SU-DHL-6 (cell line): Measurements from ENCODE around the gene BAZ2A.

ENCODE experiments used
- H2AFZ ChIP-seq: fragments of 200-600 bp; sonication (generic); 2 replicates; pipeline ENCODE4 v1.6.1; 2014; ENCODE audit warnings: low read depth, mild to moderate bottlenecking, moderate library complexity, mixed read lengths, antibody characterized with exemption, low read length; ENCODE audit not compliant: severe bottlenecking
- H3F3A ChIP-seq: fragments of 200-600 bp; shearing (Covaris generic); 2 replicates; pipeline ENCODE4 v1.6.0; 2016; ENCODE audit warnings: antibody characterized with exemption, mild to moderate bottlenecking; ENCODE audit not compliant: insufficient read depth
- H3K27ac ChIP-seq: fragments of 200-600 bp; sonication (generic); 2 replicates; pipeline ENCODE4 v1.5.1; 2016; ENCODE audit warnings: low read depth, mild to moderate bottlenecking, low read length, moderate library complexity, mixed read lengths
- H3K27me3 ChIP-seq: fragments of 200-600 bp; sonication (generic), shearing (Covaris generic); 2 replicates; pipeline ENCODE4 v1.6.0; 2014; ENCODE audit warnings: mild to moderate bottlenecking, low read length
- H3K36me3 ChIP-seq: fragments of 200-600 bp; sonication (generic); 2 replicates; pipeline ENCODE4 v1.6.1; 2014; ENCODE audit warnings: mild to moderate bottlenecking, low read length, mixed read lengths
- H3K4me2 ChIP-seq: fragments of 300-600, 200-600 bp; shearing (Covaris generic), sonication (generic); 2 replicates; pipeline ENCODE4 v1.6.0; 2014; ENCODE audit warnings: low read length, low read depth, mild to moderate bottlenecking; ENCODE audit not compliant: poor library complexity, severe bottlenecking
- H3K4me3 ChIP-seq: fragments of 200-600 bp; sonication (generic); 2 replicates; pipeline ENCODE4 v1.5.1; 2014; ENCODE audit warnings: antibody characterized with exemption, low read length, mild to moderate bottlenecking, mixed read lengths; ENCODE audit not compliant: insufficient read depth, poor library complexity, severe bottlenecking
- H3K79me2 ChIP-seq: fragments of 200-600 bp; sonication (generic); 2 replicates; pipeline ENCODE4 v1.6.1; 2014; ENCODE audit warnings: mild to moderate bottlenecking, low read length, moderate library complexity; ENCODE audit not compliant: insufficient read depth
- H3K9ac ChIP-seq: fragments of 200-600 bp; sonication (generic); 2 replicates; pipeline ENCODE4 v1.7.0; 2014; ENCODE audit warnings: mild to moderate bottlenecking, low read length
- H3K9me2 ChIP-seq: fragments of 200-600 bp; sonication (generic); replicated peaks from 2 replicates; pipeline ENCODE4 v1.6.1; 2014; ENCODE audit warnings: low read length; ENCODE audit not compliant: insufficient read depth
- H3K9me3 ChIP-seq: fragments of 200-600 bp; sonication (generic); 2 replicates; pipeline ENCODE4 v1.6.1; 2014; ENCODE audit warnings: low read length, mixed read lengths; ENCODE audit not compliant: insufficient read depth
- H4K20me1 ChIP-seq: fragments of 200-600 bp; sonication (generic); 2 replicates; pipeline ENCODE4 v1.6.1; 2014; ENCODE audit warnings: low read depth, mild to moderate bottlenecking, antibody characterized with exemption, low read length, moderate library complexity, mixed read lengths
- EZH2phosphoT487 ChIP-seq: fragments of 200-600 bp; sonication (generic), shearing (Covaris generic); conservative IDR thresholded peaks from 2 replicates; pipeline ENCODE4 v1.6.1; 2018; ENCODE audit warnings: mild to moderate bottlenecking, antibody characterized with exemption, low read length, moderate library complexity, mixed read lengths
- TF ChIP-seq, protein P1 (sequence below): fragments of 200-600 bp; sonication (generic); IDR thresholded peaks from one replicate; pipeline ENCODE4 v1.5.1; 2017; ENCODE audit warnings: antibody characterized with exemption, mild to moderate bottlenecking, low read length, moderate library complexity; ENCODE audit not compliant: insufficient read depth, poor library complexity, severe bottlenecking

The BAZ2A gene

DNA sequence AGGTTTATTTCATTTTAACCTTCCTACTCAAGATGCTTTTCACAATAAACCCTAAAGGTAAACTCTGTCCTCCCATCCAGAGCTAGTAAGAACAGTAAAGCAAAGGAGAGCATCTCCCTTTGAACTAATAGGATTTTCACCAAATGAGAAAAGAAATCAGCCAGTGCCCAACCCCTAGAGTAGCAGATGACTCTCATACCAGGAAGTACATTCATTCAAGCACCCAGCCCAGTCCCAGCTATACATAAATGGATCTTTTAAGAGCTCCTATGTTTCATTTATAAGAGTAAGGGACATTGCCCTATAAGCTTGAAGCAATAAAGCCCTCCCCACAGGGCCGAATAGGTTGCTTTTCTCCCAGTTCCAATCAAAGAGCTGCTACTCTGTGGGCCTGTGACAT lies 7.6 kb downstream of the BAZ2A start:
- Histone ChIP-seq H3F3A (no peaks in the 10 kb centered on the region), H3K9me2 (no peaks in the 10 kb centered on the region), H4K20me1 (no peaks in the 10 kb centered on the region), H3K36me3 (no peaks in the 10 kb centered on the region; the same call in 1 of the 2 replicates), H3K9me3 (no peaks in the 10 kb centered on the region), H3K79me2 (peaks cover 84% of the 10 kb centered on the region), H3K27ac (no peak overlapping the region), H3K4me3 (no peak overlapping the region), H2AFZ (no peak overlapping the region), H3K4me2 (no peak overlapping the region), H3K27me3 (no peaks in the 10 kb centered on the region), H3K9ac (no peak overlapping the region)
- TF ChIP-seq, protein P1, sequence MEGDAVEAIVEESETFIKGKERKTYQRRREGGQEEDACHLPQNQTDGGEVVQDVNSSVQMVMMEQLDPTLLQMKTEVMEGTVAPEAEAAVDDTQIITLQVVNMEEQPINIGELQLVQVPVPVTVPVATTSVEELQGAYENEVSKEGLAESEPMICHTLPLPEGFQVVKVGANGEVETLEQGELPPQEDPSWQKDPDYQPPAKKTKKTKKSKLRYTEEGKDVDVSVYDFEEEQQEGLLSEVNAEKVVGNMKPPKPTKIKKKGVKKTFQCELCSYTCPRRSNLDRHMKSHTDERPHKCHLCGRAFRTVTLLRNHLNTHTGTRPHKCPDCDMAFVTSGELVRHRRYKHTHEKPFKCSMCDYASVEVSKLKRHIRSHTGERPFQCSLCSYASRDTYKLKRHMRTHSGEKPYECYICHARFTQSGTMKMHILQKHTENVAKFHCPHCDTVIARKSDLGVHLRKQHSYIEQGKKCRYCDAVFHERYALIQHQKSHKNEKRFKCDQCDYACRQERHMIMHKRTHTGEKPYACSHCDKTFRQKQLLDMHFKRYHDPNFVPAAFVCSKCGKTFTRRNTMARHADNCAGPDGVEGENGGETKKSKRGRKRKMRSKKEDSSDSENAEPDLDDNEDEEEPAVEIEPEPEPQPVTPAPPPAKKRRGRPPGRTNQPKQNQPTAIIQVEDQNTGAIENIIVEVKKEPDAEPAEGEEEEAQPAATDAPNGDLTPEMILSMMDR = no peak
- TF ChIP-seq EZH2phosphoT487 = no peak

DNA sequence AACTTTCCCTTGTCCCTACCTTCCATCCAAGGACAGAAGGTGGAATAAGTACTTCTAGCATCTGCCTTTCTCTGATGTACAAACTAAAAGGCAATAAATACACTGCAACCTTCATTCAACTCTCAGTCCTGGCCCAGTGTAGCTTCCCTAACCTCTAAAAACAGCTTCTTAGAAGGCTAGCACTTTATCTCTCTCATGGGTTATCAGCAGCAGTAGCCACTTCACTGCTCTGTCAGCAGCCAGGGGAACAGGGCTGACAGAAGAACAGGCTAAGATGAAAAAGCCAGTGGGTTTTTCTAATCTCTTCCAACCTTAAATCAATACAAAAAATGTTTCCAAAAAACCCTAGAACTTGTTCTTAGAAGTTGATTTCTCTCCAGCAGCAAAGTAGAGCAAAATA lies 13.2 kb downstream of the BAZ2A start:
- H3K9me2 ChIP-seq = no peaks in the 10 kb centered on the region
- H3K4me3 ChIP-seq = no peak overlapping the region
- no peak overlapping the region for H2AFZ ChIP-seq
- H3F3A ChIP-seq = no peaks in the 10 kb centered on the region
- no peak overlapping the region for H3K27ac ChIP-seq
- peaks cover 36% of the 10 kb centered on the region for H3K79me2 ChIP-seq
- H3K4me2 ChIP-seq = no peak overlapping the region
- TF ChIP-seq, protein P1 = no peak
- TF ChIP-seq EZH2phosphoT487 = no peak
- no peaks in the 10 kb centered on the region for H3K9me3 ChIP-seq
- H3K9ac ChIP-seq = no peak overlapping the region
- H3K27me3 ChIP-seq = no peaks in the 10 kb centered on the region
- peaks cover 23% of the 10 kb centered on the region; the same call in 1 of the 2 replicates for H3K36me3 ChIP-seq
- H4K20me1 ChIP-seq = no peaks in the 10 kb centered on the region

DNA sequence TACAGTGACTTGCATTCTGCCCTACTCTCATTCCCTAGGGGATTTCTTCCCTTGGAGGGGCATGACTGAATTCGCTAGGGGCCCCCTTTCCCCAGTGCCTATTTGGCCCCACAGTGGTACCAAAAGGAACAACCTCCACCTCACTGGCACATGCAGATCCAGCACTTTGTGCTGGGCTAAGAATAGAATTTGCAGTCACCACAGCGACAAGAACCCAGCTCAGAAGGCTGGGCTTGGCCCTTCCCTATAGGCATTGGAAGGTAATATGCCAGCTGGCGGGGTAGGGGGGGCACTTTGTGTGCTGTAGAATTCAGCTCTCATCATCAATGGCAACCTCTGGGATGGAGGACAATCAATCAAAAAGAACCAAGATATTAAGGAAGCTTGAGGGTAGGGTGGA lies 13.9 kb downstream of the BAZ2A start:
- no peaks in the 10 kb centered on the region for H3K27me3 ChIP-seq
- peaks cover 29% of the 10 kb centered on the region for H3K79me2 ChIP-seq
- no peaks in the 10 kb centered on the region for H3F3A ChIP-seq
- TF ChIP-seq EZH2phosphoT487 = no peak
- TF ChIP-seq, protein P1 = no peak
- H3K9me3 ChIP-seq = no peaks in the 10 kb centered on the region
- no peak overlapping the region for H3K4me2 ChIP-seq
- no peak overlapping the region for H3K27ac ChIP-seq
- no peak overlapping the region for H2AFZ ChIP-seq
- peaks cover 26% of the 10 kb centered on the region; the same call in 1 of the 2 replicates for H3K36me3 ChIP-seq
- H3K4me3 ChIP-seq = no peak overlapping the region
- H3K9me2 ChIP-seq = no peaks in the 10 kb centered on the region
- H4K20me1 ChIP-seq = no peaks in the 10 kb centered on the region
- H3K9ac ChIP-seq = no peak overlapping the region
